H1 (cell line): Measurements from ENCODE around the gene CCNL2. TPM values are rescaled to one million over a fixed set of nuclear protein-coding genes. Genes with fewer than 3 reads are reported as not detected.

Experiments
- ATF2 ChIP-seq: IDR thresholded peaks from 2 replicates; pipeline ENCODE4 v1.6.1; 2012; ENCODE audit warnings: low read length, inconsistent platforms
- ATF3 ChIP-seq: IDR thresholded peaks from 2 replicates; pipeline ENCODE4 v1.6.1; 2011; ENCODE audit warnings: low read depth, mild to moderate bottlenecking, low read length; ENCODE audit not compliant: insufficient read depth
- CBX5 ChIP-seq: fragments of 300-800, 300-1000 bp; sonication (generic); IDR thresholded peaks from 2 replicates; pipeline ENCODE4 v1.7.1; 2016; ENCODE audit warnings: antibody characterized with exemption, low read length, low read depth
- CBX8 ChIP-seq: fragments of 300-800, 300-1000 bp; sonication (generic); IDR thresholded peaks from 2 replicates; pipeline ENCODE4 v1.7.1; 2016; ENCODE audit warnings: low read depth, low read length, borderline replicate concordance
- CEBPB ChIP-seq: IDR thresholded peaks from 2 replicates; pipeline ENCODE4 v1.6.1; 2012; ENCODE audit warnings: low read depth, low read length
- CHD1 ChIP-seq: IDR thresholded peaks from 2 replicates; pipeline ENCODE4 v1.6.1; 2012; ENCODE audit warnings: low read depth, low read length, improper control_type of control experiment
- CHD2 ChIP-seq: IDR thresholded peaks from 2 replicates; pipeline ENCODE4 v1.6.1; 2012; ENCODE audit warnings: low read length, improper control_type of control experiment
- EP300 ChIP-seq, 2 experiments: IDR thresholded peaks; 1 replicate in 1 of 2; 2 replicates in 1 of 2; pipeline ENCODE4 v1.6.1; 2011 to 2012; ENCODE audit warnings: low read depth in 2 of 2, low read length in 2 of 2, mild to moderate bottlenecking in 2 of 2, borderline replicate concordance in 1 of 2, inconsistent platforms in 1 of 2, moderate library complexity in 1 of 2
- EZH2 ChIP-seq: fragments of 200-600 bp; sonication (generic); IDR thresholded peaks from 2 replicates; pipeline ENCODE4 v1.7.1; 2012; ENCODE audit warnings: low read depth, mild to moderate bottlenecking, moderate library complexity, low read length, inconsistent platforms; ENCODE audit not compliant: severe bottlenecking
- JUND ChIP-seq: IDR thresholded peaks from 2 replicates; pipeline ENCODE4 v1.6.1; 2011; ENCODE audit warnings: mild to moderate bottlenecking, improper control_type of control experiment, low read length
- KDM4A ChIP-seq: IDR thresholded peaks from one replicate; pipeline ENCODE4 v1.7.1; 2012; ENCODE audit warnings: low read depth, mild to moderate bottlenecking, moderate library complexity, low read length, inconsistent platforms; ENCODE audit not compliant: severe bottlenecking
- MAFK ChIP-seq: IDR thresholded peaks from 2 replicates; pipeline ENCODE4 v1.6.1; 2012; ENCODE audit warnings: low read depth, mild to moderate bottlenecking, improper control_type of control experiment, low read length
- PHF8 ChIP-seq: fragments of 200-600 bp; sonication (generic); conservative IDR thresholded peaks from 2 replicates; pipeline ENCODE4 v1.7.1; 2012; ENCODE audit warnings: low read depth, mild to moderate bottlenecking, inconsistent platforms, low read length, moderate library complexity
- POU5F1 ChIP-seq: IDR thresholded peaks from 2 replicates; pipeline ENCODE4 v1.6.1; 2011; ENCODE audit warnings: low read depth, mild to moderate bottlenecking, low read length, moderate library complexity
- RNF2 ChIP-seq: fragments of 200-900, 300-1000 bp; sonication (generic); IDR thresholded peaks from 2 replicates; pipeline ENCODE4 v1.7.1; 2016; ENCODE audit warnings: borderline replicate concordance, low read depth, mild to moderate bottlenecking, antibody characterized with exemption, low read length; ENCODE audit not compliant: poor library complexity, severe bottlenecking; ENCODE audit errors: missing control alignments
- SAP30 ChIP-seq: fragments of 300-600 bp; sonication (generic); IDR thresholded peaks from 2 replicates; pipeline ENCODE4 v1.7.1; 2012; ENCODE audit warnings: low read length, moderate library complexity, mild to moderate bottlenecking, inconsistent platforms; ENCODE audit not compliant: insufficient read depth, insufficient replicate concordance
- SIRT6 ChIP-seq: IDR thresholded peaks from one replicate; pipeline ENCODE4 v1.7.1; 2012; ENCODE audit warnings: low read length, inconsistent platforms
- SP1 ChIP-seq: IDR thresholded peaks from 2 replicates; pipeline ENCODE4 v1.6.1; 2011; ENCODE audit warnings: low read depth, low read length
- SP2 ChIP-seq: IDR thresholded peaks from 2 replicates; pipeline ENCODE4 v1.6.1; 2012; ENCODE audit warnings: mild to moderate bottlenecking, low read length, inconsistent platforms
- SRF ChIP-seq: IDR thresholded peaks from 2 replicates; pipeline ENCODE4 v1.6.1; 2011; ENCODE audit warnings: mild to moderate bottlenecking, low read depth, low read length, moderate library complexity
- TAF1 ChIP-seq: IDR thresholded peaks from 2 replicates; pipeline ENCODE4 v1.6.1; 2011; ENCODE audit warnings: mild to moderate bottlenecking, low read depth, low read length
- ZNF274 ChIP-seq: IDR thresholded peaks from 2 replicates; pipeline ENCODE4 v1.7.0; 2012; ENCODE audit warnings: low read length, borderline replicate concordance; ENCODE audit errors: extremely low read depth
- polyA plus RNA-seq, 7 experiments: library from polyadenylated mRNA; depleted of rRNA in 3 of 7; stranded (reverse) in 5 of 7; unstranded in 2 of 7; fragments of >200 nt in 5 of 7; fragments of 200-250 nt in 2 of 7; gene quantifications; 1 replicate in 5 of 7; 2 replicates in 1 of 7; 4 replicates in 1 of 7; pipeline versions ENCODE4 v1.2.1 to v1.2.3, GENCODE V29; 2011 to 2013; ENCODE audit warnings: missing spikeins in 2 of 7, mixed read lengths in 2 of 7
- total RNA-seq: library from RNA; stranded (reverse); fragmentation: NEBNext Ultra II Directional; extraction: Animal tissue kit (Norgen Biotek cat#: 25700); gene quantifications from 2 replicates; pipeline ENCODE4 v1.2.1, GENCODE V29; 2021

Gene CCNL2
- total and polyA plus RNA-seq, 2 of the 8 experiments (the other 6 are each of a cell fraction or from before 2014, with no cell fraction given) = 79.8 to 120 TPM

GRCh38 chr1:1406821-1407635 lies 7.9 kb upstream of the CCNL2 start, which contains the start of gene MRPL20 (continued):
- no peak for TF ChIP-seq EZH2
- no peak for TF ChIP-seq SP2
- no peak for TF ChIP-seq SRF
- peak; percentile 97 for TF ChIP-seq TAF1
- no peak for TF ChIP-seq RNF2
- no peak for TF ChIP-seq MAFK
- TF ChIP-seq ATF2 = no peak
- TF ChIP-seq CHD2 = peak; percentile 90
- TF ChIP-seq CEBPB = no peak
- TF ChIP-seq ATF3 = no peak
- no peak for TF ChIP-seq CBX8
- no peak for TF ChIP-seq POU5F1
- no peak for TF ChIP-seq ZNF274
- no peak for TF ChIP-seq CHD1
- TF ChIP-seq SIRT6 = no peak
- no peak for TF ChIP-seq JUND
- TF ChIP-seq SAP30 = no peak
- no peak for TF ChIP-seq CBX5
- TF ChIP-seq KDM4A = peak; percentile 28
- TF ChIP-seq PHF8 = peak; percentile 88
- TF ChIP-seq EP300 (IDR thresholded peaks at IDR 0.05; ENCODE audit: borderline replicate concordance in 1 of 2, low read depth in 2 of 2, low read length in 2 of 2) = no peak
- no peak for TF ChIP-seq SP1
